ENCODE measurements around the gene PRKACA.
A peak's percentile ranks its signal among the peaks of the same experiment; 100 is the strongest.

PRKACA gene

GRCh38 chr19:14089412-14089661, 28.2 kb downstream of the PRKACA start:
- H3K4me1 ChIP-seq (ENCODE audit: control insufficient read depth, low read depth, low read length), result peaks cover 2% of the 10 kb centered on the region
- peak overlapping the region; percentile 96 for H3K56ac ChIP-seq (ENCODE audit: low read length)
- H3K23ac ChIP-seq (ENCODE audit: low read length), result no peak overlapping the region
- H3K4me2 ChIP-seq (ENCODE audit: low read length), result peak overlapping the region; percentile 88
- WGBS (ENCODE audit: extremely low coverage, insufficient coverage, low lambda C conversion rate), result no CpG with 5 or more reads among the region's 16 CpGs
- H3K9ac ChIP-seq (ENCODE audit: low read length), result peak overlapping the region; percentile 63
- H3K18ac ChIP-seq (ENCODE audit: low read length), result no peak overlapping the region
- peaks cover 6% of the 10 kb centered on the region for H3K79me2 ChIP-seq (ENCODE audit: control insufficient read depth, insufficient read depth, low read length)
- no peak overlapping the region for H2AK5ac ChIP-seq (ENCODE audit: low read length)
- no peak overlapping the region for H2BK15ac ChIP-seq (replicated peaks; ENCODE audit: low read depth)
- H3K4ac ChIP-seq (ENCODE audit: low read depth, low read length), result no peak overlapping the region
- no peak overlapping the region for H3K27ac ChIP-seq (ENCODE audit: low read depth, low read length)
- H2BK120ac ChIP-seq (ENCODE audit: low read depth, low read length), result no peak overlapping the region
- peak overlapping the region; percentile 35 for H3K4me3 ChIP-seq (ENCODE audit: low read length)
- no peak overlapping the region for H4K5ac ChIP-seq (ENCODE audit: low read length)
- H3K36me3 ChIP-seq (ENCODE audit: control insufficient read depth, insufficient read depth, low read length), result peaks cover 5% of the 10 kb centered on the region
- H3K27me3 ChIP-seq (ENCODE audit: insufficient read depth, low read length, poor library complexity), result no peaks in the 10 kb centered on the region
- H2BK5ac ChIP-seq (ENCODE audit: low read length), result no peak overlapping the region
- H4K8ac ChIP-seq (ENCODE audit: low read depth, low read length), result no peak overlapping the region
- H3K79me1 ChIP-seq (ENCODE audit: low read length), result peaks cover 8% of the 10 kb centered on the region
- DNase-seq, result peak; percentile 55

- Histone ChIP-seq H3K4ac (ENCODE audit: low read depth, low read length) (no peak overlapping the region), H2BK15ac (replicated peaks; ENCODE audit: low read depth) (no peak overlapping the region), H3K4me3 (ENCODE audit: low read length) (peak overlapping the region; percentile 35), H3K36me3 (ENCODE audit: control insufficient read depth, insufficient read depth, low read length) (peaks cover 5% of the 10 kb centered on the region), H2BK5ac (ENCODE audit: low read length) (no peak overlapping the region), H4K8ac (ENCODE audit: low read depth, low read length) (no peak overlapping the region), H3K4me1 (ENCODE audit: control insufficient read depth, low read depth, low read length) (peaks cover 2% of the 10 kb centered on the region), H4K5ac (ENCODE audit: low read length) (no peak overlapping the region), H3K9ac (ENCODE audit: low read length) (peak overlapping the region; percentile 63), H2BK120ac (ENCODE audit: low read depth, low read length) (no peak overlapping the region), H3K27ac (ENCODE audit: low read depth, low read length) (no peak overlapping the region), H3K23ac (ENCODE audit: low read length) (no peak overlapping the region), H3K79me1 (ENCODE audit: low read length) (peaks cover 8% of the 10 kb centered on the region), H3K79me2 (ENCODE audit: control insufficient read depth, insufficient read depth, low read length) (peaks cover 6% of the 10 kb centered on the region), H3K56ac (ENCODE audit: low read length) (peak overlapping the region; percentile 96), H2AK5ac (ENCODE audit: low read length) (no peak overlapping the region), H3K18ac (ENCODE audit: low read length) (no peak overlapping the region), H3K27me3 (ENCODE audit: insufficient read depth, low read length, poor library complexity) (no peaks in the 10 kb centered on the region), H3K4me2 (ENCODE audit: low read length) (peak overlapping the region; percentile 88)
- no peak for DNase-seq
- WGBS (ENCODE audit: extremely low coverage, insufficient coverage, low lambda C conversion rate), result no CpG with 5 or more reads among the region's 30 CpGs
Measured at GRCh38 chr19:14088634-14089411, 28.7 kb downstream of the PRKACA start.

GRCh38 chr19:14086098-14086497, 31.5 kb downstream of the PRKACA start:
- H3K56ac ChIP-seq (ENCODE audit: low read length), result peak overlapping the region; percentile 42
- H3K4me3 ChIP-seq (ENCODE audit: low read length), result no peak overlapping the region
- H2BK15ac ChIP-seq (replicated peaks; ENCODE audit: low read depth), result no peak overlapping the region
- no CpG with 5 or more reads among the region's 5 CpGs for WGBS (ENCODE audit: extremely low coverage, insufficient coverage, low lambda C conversion rate)
- peaks cover 5% of the 10 kb centered on the region for H3K36me3 ChIP-seq (ENCODE audit: control insufficient read depth, insufficient read depth, low read length)
- peaks cover 8% of the 10 kb centered on the region for H3K79me1 ChIP-seq (ENCODE audit: low read length)
- no peak overlapping the region for H3K4me2 ChIP-seq (ENCODE audit: low read length)
- no peak overlapping the region for H2AK5ac ChIP-seq (ENCODE audit: low read length)
- H3K27ac ChIP-seq (ENCODE audit: low read depth, low read length), result no peak overlapping the region
- H4K8ac ChIP-seq (ENCODE audit: low read depth, low read length), result no peak overlapping the region
- no peaks in the 10 kb centered on the region for H3K27me3 ChIP-seq (ENCODE audit: insufficient read depth, low read length, poor library complexity)
- no peak overlapping the region for H3K4ac ChIP-seq (ENCODE audit: low read depth, low read length)
- H2BK5ac ChIP-seq (ENCODE audit: low read length), result no peak overlapping the region
- H2BK120ac ChIP-seq (ENCODE audit: low read depth, low read length), result no peak overlapping the region
- no peak overlapping the region for H4K5ac ChIP-seq (ENCODE audit: low read length)
- DNase-seq, result no peak
- H3K79me2 ChIP-seq (ENCODE audit: control insufficient read depth, insufficient read depth, low read length), result peaks cover 6% of the 10 kb centered on the region
- H3K9ac ChIP-seq (ENCODE audit: low read length), result no peak overlapping the region
- H3K23ac ChIP-seq (ENCODE audit: low read length), result no peak overlapping the region
- H3K18ac ChIP-seq (ENCODE audit: low read length), result no peak overlapping the region
- H3K4me1 ChIP-seq (ENCODE audit: control insufficient read depth, low read depth, low read length), result no peaks in the 10 kb centered on the region

GRCh38 chr19:14085309-14085995, 32.1 kb downstream of the PRKACA start, which contains the start of gene C19orf67:
Gene C19orf67 (minus strand): TSS chr19:14085783. CDS start chr19:14085627, 156 bp downstream.
- no peak within 1 kb of the TSS for H4K5ac ChIP-seq (ENCODE audit: low read length)
- no peak within 1 kb of the TSS for H3K23ac ChIP-seq (ENCODE audit: low read length)
- H2BK120ac ChIP-seq (ENCODE audit: low read depth, low read length), result no peak within 1 kb of the TSS
- no peak within 1 kb of the TSS for H4K8ac ChIP-seq (ENCODE audit: low read depth, low read length)
- peaks cover 8% of the 10 kb centered on the region for H3K79me1 ChIP-seq (ENCODE audit: low read length)
- peak within 1 kb of the TSS; percentile 42 for H3K9ac ChIP-seq (ENCODE audit: low read length)
- no peak within 1 kb of the TSS for H3K27ac ChIP-seq (ENCODE audit: low read depth, low read length)
- H3K27me3 ChIP-seq (ENCODE audit: insufficient read depth, low read length, poor library complexity), result no peaks in the 10 kb centered on the region
- H2BK15ac ChIP-seq (replicated peaks; ENCODE audit: low read depth), result no peak within 1 kb of the TSS
- peak within 1 kb of the TSS; percentile 25 for H3K4me2 ChIP-seq (ENCODE audit: low read length)
- H3K79me2 ChIP-seq (ENCODE audit: control insufficient read depth, insufficient read depth, low read length), result peaks cover 6% of the 10 kb centered on the region
- H3K56ac ChIP-seq (ENCODE audit: low read length), result peak within 1 kb of the TSS; percentile 42
- no peak within 1 kb of the TSS for H3K4me3 ChIP-seq (ENCODE audit: low read length)
- no CpG with 5 or more reads among the region's 54 CpGs for WGBS (ENCODE audit: extremely low coverage, insufficient coverage, low lambda C conversion rate)
- H3K36me3 ChIP-seq (ENCODE audit: control insufficient read depth, insufficient read depth, low read length), result peaks cover 5% of the 10 kb centered on the region
- H2AK5ac ChIP-seq (ENCODE audit: low read length), result no peak within 1 kb of the TSS
- no peak within 1 kb of the TSS for H2BK5ac ChIP-seq (ENCODE audit: low read length)
- H3K4me1 ChIP-seq (ENCODE audit: control insufficient read depth, low read depth, low read length), result no peaks in the 10 kb centered on the region
- H3K4ac ChIP-seq (ENCODE audit: low read depth, low read length), result no peak within 1 kb of the TSS
- no peak within 1 kb of the TSS for H3K18ac ChIP-seq (ENCODE audit: low read length)
- DNase-seq, result no peak

DNA sequence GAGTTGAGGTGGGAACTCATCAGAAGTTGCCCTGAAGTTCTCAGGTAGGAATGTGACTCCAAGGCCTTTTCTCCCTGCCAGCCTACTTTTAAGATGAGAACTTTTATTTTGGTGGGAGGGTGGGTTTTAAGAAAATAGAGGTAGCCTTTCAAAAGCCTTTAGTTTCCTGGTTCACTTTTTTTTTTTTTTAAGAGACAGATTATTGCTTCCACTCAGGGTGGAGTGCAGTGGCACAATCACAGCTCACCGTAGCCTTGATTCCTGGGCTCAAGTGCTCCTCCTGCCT, 34.9 kb downstream of the PRKACA start:
- no peak overlapping the region for H3K4me3 ChIP-seq (ENCODE audit: low read length)
- no peak overlapping the region for H3K18ac ChIP-seq (ENCODE audit: low read length)
- H2BK120ac ChIP-seq (ENCODE audit: low read depth, low read length), result no peak overlapping the region
- no peaks in the 10 kb centered on the region for H3K79me1 ChIP-seq (ENCODE audit: low read length)
- DNase-seq, result no peak
- no peak overlapping the region for H4K8ac ChIP-seq (ENCODE audit: low read depth, low read length)
- no peaks in the 10 kb centered on the region for H3K27me3 ChIP-seq (ENCODE audit: insufficient read depth, low read length, poor library complexity)
- H3K23ac ChIP-seq (ENCODE audit: low read length), result no peak overlapping the region
- no peak overlapping the region for H3K56ac ChIP-seq (ENCODE audit: low read length)
- no peaks in the 10 kb centered on the region for H3K36me3 ChIP-seq (ENCODE audit: control insufficient read depth, insufficient read depth, low read length)
- no peak overlapping the region for H3K4ac ChIP-seq (ENCODE audit: low read depth, low read length)
- no peaks in the 10 kb centered on the region for H3K4me1 ChIP-seq (ENCODE audit: control insufficient read depth, low read depth, low read length)
- no peak overlapping the region for H3K27ac ChIP-seq (ENCODE audit: low read depth, low read length)
- H2AK5ac ChIP-seq (ENCODE audit: low read length), result no peak overlapping the region
- no peaks in the 10 kb centered on the region for H3K79me2 ChIP-seq (ENCODE audit: control insufficient read depth, insufficient read depth, low read length)
- no peak overlapping the region for H3K4me2 ChIP-seq (ENCODE audit: low read length)
- WGBS (ENCODE audit: extremely low coverage, insufficient coverage, low lambda C conversion rate), result no CpG with 5 or more reads among the region's 1 CpG
- no peak overlapping the region for H4K5ac ChIP-seq (ENCODE audit: low read length)
- H2BK5ac ChIP-seq (ENCODE audit: low read length), result no peak overlapping the region
- no peak overlapping the region for H3K9ac ChIP-seq (ENCODE audit: low read length)
- no peak overlapping the region for H2BK15ac ChIP-seq (replicated peaks; ENCODE audit: low read depth)

Data from mesendoderm (in vitro differentiated cells).